ENCODE results near the gene B3GAT2.

B3GAT2 gene

DNA sequence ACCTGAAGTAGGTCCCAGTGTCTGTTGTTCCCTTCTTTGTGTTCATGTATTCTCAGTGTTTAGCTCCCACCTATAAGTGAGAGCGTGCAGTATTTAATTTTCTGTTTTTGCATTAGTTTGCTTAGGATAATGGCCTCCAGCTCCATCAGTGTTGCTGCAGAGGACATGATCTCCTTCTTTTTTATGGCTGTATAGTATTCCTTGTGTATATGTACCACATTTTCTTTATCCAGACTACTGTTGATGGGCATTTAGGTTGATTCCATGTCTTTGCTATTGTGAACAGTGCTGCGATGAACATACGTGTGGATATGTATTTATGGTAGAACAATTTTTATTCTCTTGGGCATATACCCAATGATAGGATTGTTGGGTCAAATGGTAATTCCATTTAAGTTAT, 125.4 kb downstream of the B3GAT2 start:
- H3K9ac ChIP-seq (ENCODE audit: low read length), result no peak overlapping the region

DNA sequence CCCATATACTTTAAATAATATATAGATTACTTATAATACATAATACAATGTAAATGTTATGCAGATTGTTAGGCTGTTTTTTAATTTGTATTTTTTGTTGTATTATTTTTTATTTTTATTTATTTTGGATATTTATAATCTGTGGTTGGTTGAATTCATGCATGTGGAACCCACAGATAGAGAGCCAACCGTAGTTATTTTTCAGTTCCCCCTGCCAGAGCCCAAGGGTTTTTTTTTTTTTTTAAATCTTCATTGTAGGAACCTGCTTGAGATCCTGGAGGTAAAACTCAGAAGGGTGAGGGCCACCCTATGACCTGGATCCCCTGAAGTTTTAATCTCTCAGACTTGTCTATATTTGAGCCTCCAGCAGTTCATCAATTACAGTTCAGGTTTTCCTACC, 133.2 kb downstream of the B3GAT2 start:
- Histone ChIP-seq H3K9ac (ENCODE audit: low read length) (no peak overlapping the region), H3K9me3 (ENCODE audit: control insufficient read depth, low read length) (no peaks in the 10 kb centered on the region), H3K4me3 (ENCODE audit: low read length) (no peak overlapping the region), H3K27me3 (ENCODE audit: control insufficient read depth, insufficient read depth, low read length) (no peaks in the 10 kb centered on the region), H3K36me3 (ENCODE audit: control insufficient read depth, insufficient read depth, low read length) (no peaks in the 10 kb centered on the region), H3K4me1 (ENCODE audit: control insufficient read depth, insufficient read depth, low read length) (peaks cover 7% of the 10 kb centered on the region)

More for the DNA sequence above, 125.4 kb downstream of the B3GAT2 start:
- H3K27me3 ChIP-seq (ENCODE audit: control insufficient read depth, insufficient read depth, low read length), result no peaks in the 10 kb centered on the region
- H3K4me3 ChIP-seq (ENCODE audit: low read length), result no peak overlapping the region
- H3K9me3 ChIP-seq (ENCODE audit: control insufficient read depth, low read length), result no peaks in the 10 kb centered on the region
- H3K4me1 ChIP-seq (ENCODE audit: control insufficient read depth, insufficient read depth, low read length), result no peaks in the 10 kb centered on the region
- no peaks in the 10 kb centered on the region for H3K36me3 ChIP-seq (ENCODE audit: control insufficient read depth, insufficient read depth, low read length)

DNA sequence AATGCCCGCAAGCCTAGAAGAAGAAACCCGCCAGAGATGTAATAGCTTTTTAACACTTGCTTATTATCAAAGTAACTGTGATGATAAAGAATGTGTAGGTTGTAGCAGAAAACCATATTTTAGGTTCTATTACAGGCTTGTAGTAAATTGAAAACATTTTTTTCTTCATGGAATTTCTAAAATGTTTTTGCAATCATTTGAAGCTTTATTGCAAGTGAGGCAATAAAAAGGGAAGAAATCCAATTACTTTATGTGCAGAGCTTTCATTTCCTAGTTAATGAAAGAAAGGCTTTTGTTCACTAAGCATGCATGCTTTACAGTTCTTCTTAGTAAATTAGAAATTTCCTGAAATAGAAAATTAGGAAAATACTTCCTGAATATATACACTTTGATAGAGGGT, 135.1 kb downstream of the B3GAT2 start:
- H3K36me3 ChIP-seq (ENCODE audit: control insufficient read depth, insufficient read depth, low read length), result no peaks in the 10 kb centered on the region

DNA sequence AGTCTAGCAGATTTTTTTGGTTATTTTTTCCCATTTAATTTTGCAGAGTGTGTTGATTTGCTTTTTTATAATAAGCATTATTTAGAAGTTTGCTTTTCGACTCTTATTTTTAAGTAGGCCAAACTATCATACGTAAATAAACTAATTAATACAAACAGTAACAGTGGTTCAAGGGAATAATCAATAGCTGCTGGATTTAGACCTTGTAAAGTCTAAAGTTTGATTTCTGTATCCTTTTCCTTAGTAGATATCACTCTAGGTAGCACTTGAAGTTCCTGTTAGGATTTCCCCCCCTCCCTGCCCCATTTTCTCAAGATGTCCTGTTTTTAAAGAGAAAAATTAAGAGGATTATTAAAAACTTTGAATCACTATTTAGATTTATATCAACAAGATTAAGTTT, 136.1 kb downstream of the B3GAT2 start:
- Histone ChIP-seq H3K9me3 (ENCODE audit: control insufficient read depth, low read length) (no peaks in the 10 kb centered on the region), H3K4me1 (ENCODE audit: control insufficient read depth, insufficient read depth, low read length) (peaks cover 7% of the 10 kb centered on the region), H3K9ac (ENCODE audit: low read length) (no peak overlapping the region), H3K27me3 (ENCODE audit: control insufficient read depth, insufficient read depth, low read length) (no peaks in the 10 kb centered on the region), H3K36me3 (ENCODE audit: control insufficient read depth, insufficient read depth, low read length) (no peaks in the 10 kb centered on the region), H3K4me3 (ENCODE audit: low read length) (no peak overlapping the region)

More for the DNA sequence above, 135.1 kb downstream of the B3GAT2 start:
- Histone ChIP-seq H3K9ac (ENCODE audit: low read length) (no peak overlapping the region), H3K9me3 (ENCODE audit: control insufficient read depth, low read length) (no peaks in the 10 kb centered on the region), H3K27me3 (ENCODE audit: control insufficient read depth, insufficient read depth, low read length) (no peaks in the 10 kb centered on the region), H3K4me3 (ENCODE audit: low read length) (no peak overlapping the region), H3K4me1 (ENCODE audit: control insufficient read depth, insufficient read depth, low read length) (peaks cover 7% of the 10 kb centered on the region)

DNA sequence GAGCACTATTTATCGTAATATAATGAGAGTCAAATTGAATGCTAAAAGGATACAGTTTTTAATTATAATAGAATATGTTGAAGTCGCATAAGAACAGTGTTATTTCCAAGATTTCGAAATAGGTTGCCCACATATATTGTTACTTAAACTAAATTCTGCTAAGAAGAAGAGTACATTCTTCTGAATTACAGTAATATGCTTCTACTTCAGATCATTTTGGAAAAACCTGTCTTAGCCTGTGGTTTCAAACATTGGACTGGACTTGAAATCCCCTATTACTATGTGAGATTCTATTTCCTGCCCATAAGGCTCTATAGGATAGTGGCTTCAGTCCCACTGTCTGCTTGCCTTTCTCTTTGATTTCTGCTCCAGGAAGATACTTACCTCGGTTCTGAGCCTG, 137.2 kb downstream of the B3GAT2 start:
- no peak overlapping the region for H3K9ac ChIP-seq (ENCODE audit: low read length)
- no peak overlapping the region for H3K4me3 ChIP-seq (ENCODE audit: low read length)
- no peaks in the 10 kb centered on the region for H3K36me3 ChIP-seq (ENCODE audit: control insufficient read depth, insufficient read depth, low read length)
- H3K9me3 ChIP-seq (ENCODE audit: control insufficient read depth, low read length), result no peaks in the 10 kb centered on the region
- H3K4me1 ChIP-seq (ENCODE audit: control insufficient read depth, insufficient read depth, low read length), result peaks cover 7% of the 10 kb centered on the region
- no peaks in the 10 kb centered on the region for H3K27me3 ChIP-seq (ENCODE audit: control insufficient read depth, insufficient read depth, low read length)

DNA sequence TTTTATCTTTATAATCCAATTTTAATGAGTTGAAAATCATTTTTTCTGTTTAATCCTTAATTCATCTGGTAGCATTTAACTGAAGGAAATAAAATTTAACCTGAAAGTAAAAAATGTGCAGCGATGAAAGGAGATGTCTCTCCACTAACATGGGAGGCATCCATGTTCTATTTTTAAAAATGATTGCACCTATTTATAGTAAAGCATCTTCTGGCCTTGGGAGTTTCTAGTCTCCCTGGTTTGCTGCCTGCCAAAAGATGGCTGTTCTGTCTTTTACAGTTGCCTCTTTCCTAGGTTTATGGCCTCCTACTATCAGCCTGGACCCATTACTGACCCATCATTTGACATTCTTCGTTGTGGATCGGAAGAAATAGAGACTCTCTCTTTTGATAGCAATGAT, 143.0 kb downstream of the B3GAT2 start:
- H3K27me3 ChIP-seq (ENCODE audit: control insufficient read depth, insufficient read depth, low read length), result no peaks in the 10 kb centered on the region
- H3K4me3 ChIP-seq (ENCODE audit: low read length), result no peak overlapping the region
- no peaks in the 10 kb centered on the region for H3K9me3 ChIP-seq (ENCODE audit: control insufficient read depth, low read length)
- no peak overlapping the region for H3K9ac ChIP-seq (ENCODE audit: low read length)
- peaks cover 3% of the 10 kb centered on the region for H3K4me1 ChIP-seq (ENCODE audit: control insufficient read depth, insufficient read depth, low read length)
- no peaks in the 10 kb centered on the region for H3K36me3 ChIP-seq (ENCODE audit: control insufficient read depth, insufficient read depth, low read length)

DNA sequence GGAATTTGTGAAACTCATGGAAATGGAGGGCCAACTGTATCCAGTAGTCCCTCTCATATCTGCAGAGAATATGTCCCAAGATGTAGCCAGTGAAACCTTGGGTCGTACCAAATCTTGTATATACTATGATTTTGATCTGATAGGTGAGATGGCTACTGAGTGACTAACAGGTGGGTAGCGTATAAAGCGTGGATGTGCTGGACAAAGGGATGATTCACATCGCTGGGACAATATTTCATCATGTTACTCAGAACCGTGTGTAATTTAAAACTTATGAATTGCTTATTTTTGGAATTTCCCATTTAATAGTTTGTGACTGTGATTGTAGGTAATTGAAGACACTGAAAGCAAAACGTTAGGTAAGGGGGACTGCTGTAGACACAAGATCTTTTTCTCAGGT, 145.1 kb downstream of the B3GAT2 start:
- Histone ChIP-seq H3K36me3 (ENCODE audit: control insufficient read depth, insufficient read depth, low read length) (no peaks in the 10 kb centered on the region), H3K9ac (ENCODE audit: low read length) (no peak overlapping the region), H3K4me1 (ENCODE audit: control insufficient read depth, insufficient read depth, low read length) (peaks cover 6% of the 10 kb centered on the region), H3K4me3 (ENCODE audit: low read length) (no peak overlapping the region), H3K9me3 (ENCODE audit: control insufficient read depth, low read length) (no peaks in the 10 kb centered on the region), H3K27me3 (ENCODE audit: control insufficient read depth, insufficient read depth, low read length) (no peaks in the 10 kb centered on the region)
